ENCODE data around the gene CMTM7. TPM values are rescaled to one million over a fixed set of nuclear protein-coding genes. Genes with fewer than 3 reads are reported as not detected.

Gene CMTM7
- total and polyA plus RNA-seq, 2 of the 8 experiments (the other 6 are each of a cell fraction or from before 2014, with no cell fraction given), result 33.3 to 65.8 TPM

GRCh38 chr3:32498252-32498651, 106.6 kb downstream of the CMTM7 start:
- no peak overlapping the region for H3K14ac ChIP-seq (ENCODE audit: insufficient read length)
- DNase-seq (ENCODE audit: low read depth in 1 of 2, low spot score in 2 of 2) (no peak), FAIRE-seq (no peak)
- H3K27me3 ChIP-seq (replicated peaks in 1 of 4; ENCODE audit: control insufficient read depth in 3 of 4, extremely low read depth in 1 of 4, insufficient read depth in 3 of 4, low read length in 3 of 4), result no peaks in the 10 kb centered on the region
- no peak overlapping the region for H2BK120ac ChIP-seq (replicated peaks; ENCODE audit: low read depth, low read length)
- no peak overlapping the region for H3K4me3 ChIP-seq (ENCODE audit: extremely low read depth in 1 of 4, insufficient read depth in 2 of 4, low read depth in 3 of 4, low read length in 4 of 4)
- H3K23me2 ChIP-seq (ENCODE audit: low read depth, low read length), result no peaks in the 10 kb centered on the region
- H2AFZ ChIP-seq (ENCODE audit: low read length), result no peak overlapping the region
- ChIA-PET POLR2A (ENCODE audit: partially characterized antibody) (no interaction called here), CTCF (ENCODE audit: partially characterized antibody) (interaction anchor here (1.0 to 1.3 kb wide), 2 partner anchors 29 to 31 kb away, joined by 4 read pairs; no protein-coding TSS in a partner anchor)
- no peak overlapping the region for H4K91ac ChIP-seq (replicated peaks; ENCODE audit: insufficient read length, low read length)
- no peak overlapping the region for H2BK15ac ChIP-seq (ENCODE audit: low read length)
- peaks cover 0 to 2% (median under 1%) of the 10 kb centered on the region in 4 experiments; a peak in 3 of 7 replicates for H3K4me1 ChIP-seq (replicated peaks in 1 of 4; ENCODE audit: control insufficient read depth in 3 of 4, insufficient read depth in 4 of 4, low read length in 3 of 4)
- H2BK12ac ChIP-seq (ENCODE audit: low read depth, low read length), result no peak overlapping the region
- H3K36me3 ChIP-seq (ENCODE audit: control insufficient read depth in 2 of 4, insufficient read depth in 4 of 4, low read length in 3 of 4), result peaks cover 0 to 4% (median 0%) of the 10 kb centered on the region in 4 experiments; a peak in 1 of 8 replicates
- 86% methylated on average over 2 of the region's 3 CpGs; no CpG with 5 or more reads in 1 of the 2 experiments for WGBS, 2 experiments (ENCODE audit: extremely low coverage in 1 of 2, insufficient coverage in 1 of 2, insufficient read length in 1 of 2, insufficient replicate concordance in 2 of 2, low coverage in 1 of 2, low lambda C conversion rate in 2 of 2, missing lambda C conversion rate in 1 of 2)
- no peak overlapping the region for H3K4ac ChIP-seq (replicated peaks; ENCODE audit: insufficient read length, low read depth, low read length)
- H3K56ac ChIP-seq (replicated peaks; ENCODE audit: insufficient read length, low read depth, low read length), result no peak overlapping the region
- H2AK5ac ChIP-seq (ENCODE audit: low read depth, low read length), result no peak overlapping the region
- H3K23ac ChIP-seq (ENCODE audit: insufficient read length), result no peak overlapping the region
- no peak overlapping the region for H3K4me2 ChIP-seq (ENCODE audit: insufficient read depth in 1 of 2, low read depth in 2 of 2, low read length in 2 of 2)
- H3K27ac ChIP-seq (ENCODE audit: low read depth, low read length), result no peak overlapping the region
- no peaks in the 10 kb centered on the region for H3K9me3 ChIP-seq (ENCODE audit: insufficient read depth in 2 of 2, low read depth in 1 of 2, low read length in 1 of 2)
- no peak overlapping the region for H2BK20ac ChIP-seq (ENCODE audit: low read length)
- H2BK5ac ChIP-seq (ENCODE audit: low read depth, low read length), result no peak overlapping the region
- no peak overlapping the region for H3K9ac ChIP-seq (replicated peaks in 1 of 4; ENCODE audit: extremely low read depth in 1 of 4, low read depth in 3 of 4, low read length in 3 of 4)
- no peak overlapping the region for H3K18ac ChIP-seq (ENCODE audit: extremely low read depth, low read length)
- H4K5ac ChIP-seq (ENCODE audit: insufficient read length, low read depth, low read length), result no peak overlapping the region
- H3K79me1 ChIP-seq (ENCODE audit: low read depth, low read length), result no peaks in the 10 kb centered on the region; the same call in 1 of the 2 replicates
- H3K79me2 ChIP-seq (ENCODE audit: control insufficient read depth in 1 of 2, insufficient read depth in 2 of 2, low read length in 2 of 2), result peaks cover 0 to 67% of the 10 kb centered on the region in 2 experiments; a peak in 2 of 4 replicates
- H4K20me1 ChIP-seq (replicated peaks in 1 of 2; ENCODE audit: control insufficient read depth in 1 of 2, insufficient read depth in 2 of 2, low read length in 2 of 2), result peaks cover 0 to 2% of the 10 kb centered on the region in 2 experiments
- no peak overlapping the region for H4K8ac ChIP-seq (ENCODE audit: extremely low read depth, insufficient read depth, low read length)
- TF ChIP-seq POU5F1 (IDR thresholded peaks at IDR 0.05; ENCODE audit: low read depth, low read length), result no peak
- no peak for TF ChIP-seq SP1 (IDR thresholded peaks at IDR 0.05; ENCODE audit: low read depth, low read length)
- TF ChIP-seq RAD21 (IDR thresholded peaks at IDR 0.05 in 1 of 2, conservative IDR thresholded peaks at IDR 0.05 in 1 of 2; ENCODE audit: low read depth in 2 of 2, low read length in 2 of 2), result no peak
- TF ChIP-seq SIN3A (conservative IDR thresholded peaks at IDR 0.05 in 1 of 2, IDR thresholded peaks at IDR 0.05 in 1 of 2; ENCODE audit: low read depth in 1 of 2, low read length in 2 of 2), result no peak
- no peak for TF ChIP-seq SUZ12 (IDR thresholded peaks at IDR 0.05; ENCODE audit: low read length)
- no peak for TF ChIP-seq RFX5 (IDR thresholded peaks at IDR 0.05; ENCODE audit: borderline replicate concordance, low read depth, low read length)
- TF ChIP-seq SP2 (IDR thresholded peaks at IDR 0.05; ENCODE audit: low read length), result no peak
- no peak for TF ChIP-seq CEBPB (IDR thresholded peaks at IDR 0.05; ENCODE audit: low read depth, low read length)
